GM21360 (cell line): ENCODE data around the gene RPN1.

Experiments used
- ATAC-seq: cut with Tn5 transposase; IDR thresholded peaks from one replicate; pipeline ENCODE4 v1.9.1; 2021; ENCODE audit warnings: mild to moderate bottlenecking, moderate library complexity; ENCODE audit not compliant: unreplicated experiment

RPN1 gene

DNA sequence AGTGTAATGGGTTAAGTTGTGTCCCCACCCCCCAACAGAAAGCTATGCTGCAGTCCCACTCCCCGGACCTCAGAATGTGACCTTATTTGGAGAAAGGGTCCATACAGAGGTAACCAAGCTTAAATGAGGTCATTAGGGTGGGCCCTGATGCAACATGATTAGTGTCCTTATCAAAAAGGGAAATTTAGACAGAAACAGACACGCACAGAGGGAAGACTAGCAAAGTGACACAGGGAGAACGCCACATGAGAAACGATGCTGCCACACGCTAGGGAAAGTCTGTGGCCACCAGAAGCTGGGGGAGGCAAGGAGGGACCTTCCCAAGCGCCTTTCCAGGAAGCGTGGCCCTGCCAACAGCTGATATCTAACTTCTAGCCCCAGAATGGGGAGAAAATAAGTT lies 65.4 kb downstream of the RPN1 start:
- ATAC-seq = no peak

- ATAC-seq = no peak
These were observed 66.1 kb downstream of the RPN1 start for GRCh38 chr3:128584412-128585020.

GRCh38 chr3:128581566-128581965 lies 69.1 kb downstream of the RPN1 start:
- ATAC-seq = no peak

GRCh38 chr3:128579927-128580326 lies 70.7 kb downstream of the RPN1 start:
- no peak for ATAC-seq

DNA sequence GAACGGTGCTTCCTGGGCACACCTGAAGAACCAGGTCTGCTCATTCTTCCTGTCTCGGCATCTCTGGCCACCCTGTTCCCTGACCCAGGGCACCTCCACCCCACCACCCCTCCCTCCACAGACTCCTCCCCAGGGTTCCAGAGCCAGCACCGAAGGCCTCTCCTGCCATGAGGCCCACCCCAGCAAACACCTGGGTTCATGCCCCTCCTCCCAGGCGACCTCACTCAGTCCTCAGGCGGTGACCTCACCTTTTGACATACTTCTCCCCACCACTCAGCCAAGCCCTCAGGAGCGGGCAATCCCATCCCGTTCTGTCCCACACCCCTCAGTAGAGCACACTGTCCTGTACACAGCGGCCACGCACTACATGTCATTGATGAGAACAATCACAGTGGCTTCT lies 72.3 kb downstream of the RPN1 start:
- no peak for ATAC-seq

DNA sequence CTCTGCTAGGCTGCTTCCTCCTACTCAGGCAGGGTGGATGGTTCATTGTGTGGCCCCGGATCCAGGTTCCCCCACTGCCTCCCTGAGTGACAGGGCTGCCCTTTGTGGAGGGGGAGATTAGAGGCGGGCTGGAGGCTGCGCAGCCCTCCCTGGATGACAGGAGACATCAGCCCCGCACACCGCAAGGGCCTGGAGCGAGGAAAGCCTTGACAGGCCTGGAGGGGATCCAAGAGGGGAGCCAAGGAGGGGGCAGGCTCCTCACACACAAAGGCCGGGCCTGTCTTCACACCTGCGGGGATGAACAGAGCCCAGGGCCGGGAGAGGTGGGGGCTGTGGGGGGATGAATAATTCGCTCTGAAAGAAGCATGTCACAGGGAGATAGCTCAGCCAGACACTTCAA lies 72.9 kb downstream of the RPN1 start:
- no peak for ATAC-seq

- no peak for ATAC-seq
These were observed 74.3 kb downstream of the RPN1 start for GRCh38 chr3:128576290-128576689.

GRCh38 chr3:128575777-128576176 lies 74.8 kb downstream of the RPN1 start:
- no peak for ATAC-seq

- ATAC-seq = no peak
These were observed 76.9 kb downstream of the RPN1 start for GRCh38 chr3:128573707-128574162.

GRCh38 chr3:128573160-128573559 lies 77.5 kb downstream of the RPN1 start:
- no peak for ATAC-seq

DNA sequence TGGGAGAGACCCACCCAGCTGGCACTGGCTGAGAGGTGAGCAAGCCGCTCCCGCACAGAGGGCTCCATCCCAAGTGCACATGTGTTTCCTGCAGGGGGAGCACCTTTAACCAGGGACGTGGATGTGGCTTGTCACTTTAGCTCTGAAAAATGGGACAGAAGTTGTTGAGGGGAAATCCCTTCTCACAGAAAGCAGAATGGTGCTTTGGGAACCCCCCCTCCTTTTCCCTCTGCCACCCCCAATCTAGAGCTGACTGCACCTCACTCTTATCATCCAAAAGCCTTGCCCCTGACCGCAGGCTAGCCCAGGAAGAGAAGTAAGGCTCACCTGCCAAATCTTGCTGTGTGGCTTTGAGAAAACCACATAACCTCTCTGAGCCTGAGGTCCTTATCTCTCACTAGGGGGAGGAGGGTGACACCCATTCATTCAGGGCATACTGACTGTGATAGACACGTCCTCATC lies 77.9 kb downstream of the RPN1 start:
- ATAC-seq = no peak

DNA sequence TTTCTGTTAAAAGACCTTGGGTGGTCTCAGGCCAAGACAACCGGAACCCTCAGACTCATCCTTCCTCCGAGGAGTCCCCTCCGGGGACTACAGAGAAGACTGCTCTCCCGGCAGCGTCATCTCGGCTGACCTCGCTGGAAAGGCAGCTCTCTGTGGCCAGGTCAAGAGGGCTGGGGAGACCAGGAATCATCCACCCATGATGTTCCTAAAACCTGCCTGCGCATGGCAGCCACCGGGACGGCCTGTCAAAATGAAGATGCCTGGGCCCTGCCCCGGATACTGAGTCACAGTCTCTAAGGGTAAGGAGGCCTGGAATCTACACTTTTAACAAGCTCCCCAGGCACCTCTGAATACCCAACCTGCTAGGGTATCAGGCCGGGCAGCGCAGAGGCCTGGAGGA lies 78.6 kb downstream of the RPN1 start:
- ATAC-seq = no peak
